H9 (cell line): Measurements from ENCODE around the gene NAP1L1. TPM values are rescaled to one million over a fixed set of nuclear protein-coding genes. Genes with fewer than 3 reads are reported as not detected.

ENCODE experiments used
- total RNA-seq: library from RNA; stranded (reverse); gene quantifications from 2 replicates; pipeline ENCODE4 v1.2.1, GENCODE V29; 2021

The NAP1L1 gene
- total RNA-seq, 1 experiment from 2014 or later, result 1,012 TPM

Other genes with a start within 250 kb of the NAP1L1 start
- gene PHLDA1, start 52.9 kb downstream of the NAP1L1 start, total RNA-seq, result 106 TPM in 2 replicates